CD4-positive, alpha-beta T cell treated with Interleukin-4 for 1 hour (primary cell): Measurements from ENCODE around the gene HSDL1.

Source experiments
- DNase-seq, 2 donors: peaks; one replicate each; pipeline ENCODE4 v3.0.0-alpha.2; 2020 to 2022

The HSDL1 gene

DNA sequence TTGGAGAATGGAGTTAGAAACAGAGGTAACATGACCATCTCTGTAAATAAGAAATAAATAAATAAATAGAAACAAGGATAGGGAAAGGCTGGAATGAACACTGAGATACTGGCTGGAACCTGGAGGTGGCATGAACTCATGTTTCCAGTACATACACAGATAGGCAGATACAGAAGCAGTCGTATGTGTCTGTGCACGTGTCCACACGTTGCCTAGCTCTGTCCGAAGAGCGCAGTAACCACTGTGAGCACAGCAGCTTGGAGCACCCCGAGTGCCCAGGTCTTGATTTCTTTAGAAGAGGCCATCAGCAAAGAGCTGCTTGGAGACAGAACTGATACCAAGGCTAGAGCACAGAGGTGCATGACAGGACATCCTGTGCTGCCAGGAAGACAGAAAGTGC, 65.3 kb downstream of the HSDL1 start:
- no peak for DNase-seq

DNA sequence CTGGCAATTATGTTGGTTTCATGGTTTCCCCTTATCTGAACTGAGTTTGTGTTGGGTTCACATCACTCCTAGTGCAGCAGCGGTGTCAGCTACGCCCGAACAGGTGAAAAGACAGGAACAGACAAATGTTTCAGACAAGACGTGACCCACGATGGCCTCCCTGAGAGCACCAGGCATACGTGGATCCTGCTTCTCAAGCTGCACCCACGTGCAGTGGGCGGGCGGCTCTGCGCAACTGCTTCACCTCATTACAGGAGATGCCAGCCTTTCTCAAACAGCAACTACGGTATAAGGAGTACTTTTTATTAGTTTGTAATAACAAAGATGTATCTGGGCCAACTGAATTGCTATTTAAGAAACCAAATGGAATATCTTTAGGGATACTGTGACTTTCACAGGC, 69.6 kb downstream of the HSDL1 start:
- DNase-seq = no peak

DNA sequence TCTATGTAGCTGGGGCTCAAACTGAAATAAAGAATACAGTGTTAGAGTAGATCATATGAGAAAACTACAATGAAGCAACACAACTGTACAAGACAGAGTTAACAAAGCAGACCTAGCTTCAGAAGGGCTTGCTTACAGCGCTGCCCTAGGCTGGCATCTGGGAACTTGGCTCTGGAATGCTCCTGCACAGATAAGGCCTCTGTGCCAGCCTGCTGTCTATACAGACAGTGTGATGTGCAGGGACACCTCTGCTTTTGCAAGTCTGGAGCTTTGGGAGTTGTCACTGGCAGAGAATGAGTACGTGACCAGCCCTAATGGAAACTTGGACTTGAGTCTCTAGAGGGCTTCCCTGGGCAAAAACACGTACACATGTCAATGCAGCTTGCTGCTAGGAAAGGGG, 70.3 kb downstream of the HSDL1 start:
- DNase-seq = no peak
